A549 (cell line): ENCODE results near the gene MED27. TPM values are rescaled to one million over a fixed set of nuclear protein-coding genes. Genes with fewer than 3 reads are reported as not detected.

Experiments used
- ATAC-seq, 2 experiments: fragments of 200-7000 bp in 1 of 2; fragments of >200 bp in 1 of 2; cut with Nextera tagmentation in 1 of 2; cut with Tn5 transposase in 1 of 2; 3 replicates each; pipeline versions ENCODE4 v1.8.0 to v1.9.1; 2018 to 2020; ENCODE audit warnings: mild to moderate bottlenecking in 1 of 2, moderate library complexity in 1 of 2
- CTCF ChIA-PET: fragments of 300-600 bp; sonication (Branson Sonifier 250); formaldehyde crosslinking; extraction: SDS; loops from one replicate; lab custom pipeline; 2021; ENCODE audit warnings: antibody characterized with exemption, inconsistent platforms; lab: Yijun Ruan, JAX
- POLR2A ChIA-PET: fragments of 350-600 bp; formaldehyde crosslinking; extraction: SDS; loops from one replicate; lab custom pipeline; 2021; ENCODE audit warnings: antibody characterized with exemption, inconsistent platforms; lab: Yijun Ruan, JAX
- DNase-seq, 2 experiments: peaks; one replicate each; pipeline versions ENCODE4 v3.0.0 to v3.0.0-alpha.2; 2011 to 2016; ENCODE audit warnings: low read depth in 1 of 2, low spot score in 1 of 2
- FAIRE-seq: peaks from 2 replicates; lab custom pipeline; 2011; peaks lifted over from hg19 to GRCh38; lab: Jason Lieb, UNC
- H3K27ac ChIP-seq, 2 experiments: fragments of >200 bp; sonication (Bioruptor Twin); formaldehyde crosslinking; 3 replicates each; pipeline ENCODE4 v1.5.1; 2016 to 2017
- H3K4me1 ChIP-seq: fragments of >200 bp; sonication (Bioruptor Twin); formaldehyde crosslinking; 3 replicates; pipeline ENCODE4 v1.6.1; 2016
- H3K4me2 ChIP-seq: fragments of >200 bp; sonication (Bioruptor Twin); formaldehyde crosslinking; 3 replicates; pipeline ENCODE4 v1.6.1; 2016
- H3K4me3 ChIP-seq: fragments of >200 bp; sonication (Bioruptor Twin); formaldehyde crosslinking; 3 replicates; pipeline ENCODE4 v1.5.1; 2016
- H3K9me3 ChIP-seq: fragments of >200 bp; sonication (Bioruptor Twin); formaldehyde crosslinking; 3 replicates; pipeline ENCODE4 v1.6.1; 2016
- BCL3 ChIP-seq: fragments of >200 bp; sonication (Bioruptor Twin); formaldehyde crosslinking; IDR thresholded peaks from 3 replicates; pipeline ENCODE4 v1.6.1; 2016
- CEBPB ChIP-seq, 2 experiments: fragments of >200 bp in 1 of 2; sonication (Bioruptor Twin) in 1 of 2; formaldehyde crosslinking in 1 of 2; IDR thresholded peaks; 2 replicates each; pipeline ENCODE4 v1.6.1; 2012 to 2016
- CHD4 ChIP-seq: fragments of 200-600 bp; sonication (generic); IDR thresholded peaks from 2 replicates; pipeline ENCODE4 v1.6.1; 2016; ENCODE audit warnings: antibody characterized with exemption, mild to moderate bottlenecking, borderline replicate concordance
- EHF ChIP-seq: fragments of 250-450 bp; sonication (Bioruptor Pico); IDR thresholded peaks from 2 replicates; pipeline ENCODE4 v1.5.0; 2020; ENCODE audit warnings: mild to moderate bottlenecking
- FOSB ChIP-seq: fragments of 250-450 bp; sonication (Bioruptor Pico); IDR thresholded peaks from 2 replicates; pipeline ENCODE4 v1.5.0; 2020; ENCODE audit warnings: mild to moderate bottlenecking, moderate library complexity
- HEYL ChIP-seq: fragments of 250-450 bp; sonication (Bioruptor Pico); IDR thresholded peaks from 2 replicates; pipeline ENCODE4 v1.8.0; 2021; ENCODE audit warnings: mild to moderate bottlenecking, moderate library complexity
- HOXA7 ChIP-seq: fragments of 250-450 bp; sonication (Bioruptor Pico); IDR thresholded peaks from 2 replicates; pipeline ENCODE4 v1.5.0; 2020; ENCODE audit warnings: mild to moderate bottlenecking, moderate library complexity
- HOXB13 ChIP-seq: fragments of 250-450 bp; sonication (Bioruptor Pico); IDR thresholded peaks from 2 replicates; pipeline ENCODE4 v1.5.0; 2020; ENCODE audit warnings: low read depth, mild to moderate bottlenecking, moderate library complexity
- JUNB ChIP-seq: fragments of >200 bp; sonication (Bioruptor Twin); formaldehyde crosslinking; IDR thresholded peaks from 2 replicates; pipeline ENCODE4 v1.6.1; 2016
- KDM1A ChIP-seq: fragments of 200-600 bp; sonication (generic); IDR thresholded peaks from 2 replicates; pipeline ENCODE4 v1.6.1; 2016; ENCODE audit warnings: low read depth, mild to moderate bottlenecking
- KDM5A ChIP-seq: fragments of 200-600 bp; sonication (generic); IDR thresholded peaks from 2 replicates; pipeline ENCODE4 v1.6.1; 2016; ENCODE audit warnings: antibody characterized with exemption, mild to moderate bottlenecking
- NR3C1 ChIP-seq: fragments of >200 bp; sonication (Bioruptor Twin); formaldehyde crosslinking; IDR thresholded peaks from 3 replicates; pipeline ENCODE4 v1.6.1; 2017
- PBX3 ChIP-seq: IDR thresholded peaks from 2 replicates; pipeline ENCODE4 v1.6.1; 2012
- PHF8 ChIP-seq: fragments of 200-600 bp; sonication (generic); IDR thresholded peaks from 2 replicates; pipeline ENCODE4 v1.6.1; 2016; ENCODE audit warnings: low read depth, mild to moderate bottlenecking, antibody characterized with exemption, moderate library complexity, borderline replicate concordance
- RAD21 ChIP-seq, 2 experiments: fragments of >200 bp in 1 of 2; sonication (Bioruptor Twin) in 1 of 2; formaldehyde crosslinking in 1 of 2; IDR thresholded peaks in 1 of 2; conservative IDR thresholded peaks in 1 of 2; 2 replicates in 1 of 2; 3 replicates in 1 of 2; pipeline ENCODE4 v1.6.1; 2012 to 2018; ENCODE audit warnings: inconsistent platforms in 1 of 2
- RFX5 ChIP-seq: fragments of 450-650 bp; IDR thresholded peaks from 2 replicates; pipeline ENCODE4 v1.7.1; 2014; ENCODE audit warnings: antibody characterized with exemption, mild to moderate bottlenecking, moderate library complexity
- TP53 ChIP-seq: fragments of 250-450 bp; sonication (Bioruptor Pico); IDR thresholded peaks from 2 replicates; pipeline ENCODE4 v1.5.0; 2021; ENCODE audit warnings: mild to moderate bottlenecking, moderate library complexity
- ZC3H11A ChIP-seq: fragments of 450-650 bp; IDR thresholded peaks from 2 replicates; pipeline ENCODE4 v1.6.1; 2014; ENCODE audit warnings: antibody characterized with exemption, mild to moderate bottlenecking
- ZSCAN20 ChIP-seq: fragments of 250-450 bp; sonication (Bioruptor Pico); IDR thresholded peaks from 2 replicates; pipeline ENCODE4 v1.8.0; 2022; ENCODE audit warnings: mild to moderate bottlenecking, moderate library complexity
- WGBS: methylation state at CpG from one replicate; pipeline ENCODE4 v1.1.6; 2017; ENCODE audit errors: missing lambda C conversion rate; 5-methylcytosine and 5-hydroxymethylcytosine counted together
- polyA plus RNA-seq, 4 experiments: library from polyadenylated mRNA; depleted of rRNA in 3 of 4; stranded (reverse); fragments of >200 nt; fragmentation: RNase III in 1 of 4; extraction: RNeasy Plus Mini Kit Qiagen cat#74134 plus additional on column Dnase treatment in 1 of 4; gene quantifications; 2 replicates in 3 of 4; 3 replicates in 1 of 4; pipeline ENCODE4 v1.2.3, GENCODE V29; 2011 to 2017
- TF ChIP-seq, protein P1 (sequence below): fragments of 200-600 bp; sonication (generic); IDR thresholded peaks from 2 replicates; pipeline ENCODE4 v1.6.1; 2016; ENCODE audit warnings: antibody characterized with exemption, mild to moderate bottlenecking, moderate library complexity
- TF ChIP-seq, protein P2 (sequence below): fragments of >200 bp; sonication (Bioruptor Twin); formaldehyde crosslinking; IDR thresholded peaks from 3 replicates; pipeline ENCODE4 v1.5.1; 2016

The MED27 gene
- polyA plus RNA-seq, 2 of the 4 experiments (the other 2 are of a cell fraction) = 24.2 to 37.8 TPM

DNA sequence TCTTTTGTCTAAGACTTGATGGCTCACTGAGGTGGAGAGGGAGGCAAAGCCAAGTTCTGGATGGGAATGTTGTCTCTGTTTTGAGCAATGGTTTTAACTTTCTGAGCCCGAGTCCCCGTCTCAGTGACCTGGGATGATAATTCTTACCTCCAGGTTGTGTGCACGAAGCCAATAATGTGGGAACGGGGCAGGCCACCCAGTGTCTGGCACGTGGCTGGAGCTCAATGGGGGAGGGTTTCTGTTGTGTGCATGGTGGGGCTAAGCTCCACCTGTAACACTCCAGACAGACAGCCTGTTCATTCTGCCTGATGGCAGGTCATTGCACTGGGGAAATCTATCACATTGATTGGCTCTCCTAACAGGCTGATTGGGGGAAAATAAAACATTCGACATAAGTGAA, 45.1 kb upstream of the MED27 start:
- Histone ChIP-seq H3K4me1 (no peaks in the 10 kb centered on the region), H3K27ac (no peak overlapping the region), H3K4me2 (no peak overlapping the region), H3K4me3 (no peak overlapping the region), H3K9me3 (no peaks in the 10 kb centered on the region)
- 17% methylated on average over 6 of the region's 6 CpGs for WGBS
- ATAC-seq (no peak), FAIRE-seq (no peak), DNase-seq (no peak)
- ChIA-PET CTCF (interaction anchor here (1.3 to 1.4 kb wide), 2 partner anchors 11 to 13 kb away, joined by 3 read pairs; no protein-coding TSS in a partner anchor), POLR2A (no interaction called here)
- no peak for TF ChIP-seq KDM1A
- no peak for TF ChIP-seq NR3C1
- no peak for TF ChIP-seq HEYL (CRISPR knock-in tag)
- TF ChIP-seq HOXB13 = no peak
- TF ChIP-seq KDM5A = no peak
- TF ChIP-seq ZSCAN20 (CRISPR knock-in tag) = no peak
- no peak for TF ChIP-seq JUNB
- TF ChIP-seq ZC3H11A = no peak
- TF ChIP-seq PBX3 = no peak
- TF ChIP-seq PHF8 = no peak
- TF ChIP-seq, protein P1, sequence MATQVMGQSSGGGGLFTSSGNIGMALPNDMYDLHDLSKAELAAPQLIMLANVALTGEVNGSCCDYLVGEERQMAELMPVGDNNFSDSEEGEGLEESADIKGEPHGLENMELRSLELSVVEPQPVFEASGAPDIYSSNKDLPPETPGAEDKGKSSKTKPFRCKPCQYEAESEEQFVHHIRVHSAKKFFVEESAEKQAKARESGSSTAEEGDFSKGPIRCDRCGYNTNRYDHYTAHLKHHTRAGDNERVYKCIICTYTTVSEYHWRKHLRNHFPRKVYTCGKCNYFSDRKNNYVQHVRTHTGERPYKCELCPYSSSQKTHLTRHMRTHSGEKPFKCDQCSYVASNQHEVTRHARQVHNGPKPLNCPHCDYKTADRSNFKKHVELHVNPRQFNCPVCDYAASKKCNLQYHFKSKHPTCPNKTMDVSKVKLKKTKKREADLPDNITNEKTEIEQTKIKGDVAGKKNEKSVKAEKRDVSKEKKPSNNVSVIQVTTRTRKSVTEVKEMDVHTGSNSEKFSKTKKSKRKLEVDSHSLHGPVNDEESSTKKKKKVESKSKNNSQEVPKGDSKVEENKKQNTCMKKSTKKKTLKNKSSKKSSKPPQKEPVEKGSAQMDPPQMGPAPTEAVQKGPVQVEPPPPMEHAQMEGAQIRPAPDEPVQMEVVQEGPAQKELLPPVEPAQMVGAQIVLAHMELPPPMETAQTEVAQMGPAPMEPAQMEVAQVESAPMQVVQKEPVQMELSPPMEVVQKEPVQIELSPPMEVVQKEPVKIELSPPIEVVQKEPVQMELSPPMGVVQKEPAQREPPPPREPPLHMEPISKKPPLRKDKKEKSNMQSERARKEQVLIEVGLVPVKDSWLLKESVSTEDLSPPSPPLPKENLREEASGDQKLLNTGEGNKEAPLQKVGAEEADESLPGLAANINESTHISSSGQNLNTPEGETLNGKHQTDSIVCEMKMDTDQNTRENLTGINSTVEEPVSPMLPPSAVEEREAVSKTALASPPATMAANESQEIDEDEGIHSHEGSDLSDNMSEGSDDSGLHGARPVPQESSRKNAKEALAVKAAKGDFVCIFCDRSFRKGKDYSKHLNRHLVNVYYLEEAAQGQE = no peak
- no peak for TF ChIP-seq HOXA7
- TF ChIP-seq RAD21 (conservative IDR thresholded peaks at IDR 0.05 in 1 of 2, IDR thresholded peaks at IDR 0.05 in 1 of 2) = no peak
- TF ChIP-seq FOSB (CRISPR knock-in tag) = no peak
- no peak for TF ChIP-seq EHF (CRISPR knock-in tag)
- no peak for TF ChIP-seq CHD4
- TF ChIP-seq, protein P2, sequence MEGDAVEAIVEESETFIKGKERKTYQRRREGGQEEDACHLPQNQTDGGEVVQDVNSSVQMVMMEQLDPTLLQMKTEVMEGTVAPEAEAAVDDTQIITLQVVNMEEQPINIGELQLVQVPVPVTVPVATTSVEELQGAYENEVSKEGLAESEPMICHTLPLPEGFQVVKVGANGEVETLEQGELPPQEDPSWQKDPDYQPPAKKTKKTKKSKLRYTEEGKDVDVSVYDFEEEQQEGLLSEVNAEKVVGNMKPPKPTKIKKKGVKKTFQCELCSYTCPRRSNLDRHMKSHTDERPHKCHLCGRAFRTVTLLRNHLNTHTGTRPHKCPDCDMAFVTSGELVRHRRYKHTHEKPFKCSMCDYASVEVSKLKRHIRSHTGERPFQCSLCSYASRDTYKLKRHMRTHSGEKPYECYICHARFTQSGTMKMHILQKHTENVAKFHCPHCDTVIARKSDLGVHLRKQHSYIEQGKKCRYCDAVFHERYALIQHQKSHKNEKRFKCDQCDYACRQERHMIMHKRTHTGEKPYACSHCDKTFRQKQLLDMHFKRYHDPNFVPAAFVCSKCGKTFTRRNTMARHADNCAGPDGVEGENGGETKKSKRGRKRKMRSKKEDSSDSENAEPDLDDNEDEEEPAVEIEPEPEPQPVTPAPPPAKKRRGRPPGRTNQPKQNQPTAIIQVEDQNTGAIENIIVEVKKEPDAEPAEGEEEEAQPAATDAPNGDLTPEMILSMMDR = no peak
- TF ChIP-seq BCL3 = no peak
- no peak for TF ChIP-seq CEBPB (IDR thresholded peaks at IDR 0.05)

DNA sequence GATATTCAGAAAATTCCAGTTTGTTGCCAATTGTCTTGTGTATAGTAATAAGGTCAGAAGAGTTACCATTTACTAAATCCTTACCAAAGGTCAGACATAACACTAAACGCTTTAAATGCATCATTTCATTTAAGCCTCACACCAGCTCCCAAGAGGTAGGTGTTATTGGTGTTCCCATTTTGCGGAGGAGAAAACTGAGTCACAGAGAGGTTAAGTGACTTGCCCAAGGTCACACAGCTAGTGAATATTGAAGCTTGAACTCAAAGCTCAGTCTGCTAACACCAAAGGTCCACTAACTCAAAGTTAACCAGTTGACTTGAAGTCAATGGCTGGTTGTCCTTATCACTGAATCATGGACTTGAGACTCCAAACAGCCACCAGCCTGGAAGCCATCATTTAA, 41.4 kb upstream of the MED27 start:
- FAIRE-seq = no peak
- H3K4me2 ChIP-seq = no peak overlapping the region
- TF ChIP-seq RFX5 (no peak), TP53 (CRISPR knock-in tag) (no peak)
- TF ChIP-seq, all 56 proteins: peak for 0
- CTCF ChIA-PET = interaction anchor here (1.2 to 1.3 kb wide), 2 partner anchors 47 to 358 kb away, joined by 3 read pairs; no protein-coding TSS in a partner anchor
- Histone ChIP-seq H3K27ac (no peak overlapping the region), H3K4me1 (no peaks in the 10 kb centered on the region), H3K4me3 (no peak overlapping the region), H3K9me3 (0 out of 3 replicates have a peak, but pooled peaks cover 2% of the 10 kb centered on the region)
- 45% methylated on average over 2 of the region's 2 CpGs for WGBS
- ATAC-seq (no peak), DNase-seq (no peak)
- POLR2A ChIA-PET = no interaction called here
